ENCODE results near the gene CCDC167. TPM values are rescaled to one million over a fixed set of nuclear protein-coding genes. Genes with fewer than 3 reads are reported as not detected.

CCDC167 gene
- total RNA-seq, 2 experiments from 2014 or later, result 81.4 to 138 TPM

- H3K36me3 ChIP-seq (ENCODE audit: insufficient read depth, low read length), result peaks cover 53% of the 10 kb centered on the region; the same call in 1 of the 2 replicates
- H3K9me3 ChIP-seq (ENCODE audit: low read length), result no peaks in the 10 kb centered on the region
- DNase-seq (ENCODE audit: low spot score), result peak; percentile 59
- no peaks in the 10 kb centered on the region for H3K9me2 ChIP-seq (ENCODE audit: insufficient read depth, low read length)
- H3K4me2 ChIP-seq (ENCODE audit: low read length), result no peak overlapping the region
- no peak overlapping the region for H2AFZ ChIP-seq (ENCODE audit: low read length)
- H3K4me3 ChIP-seq (ENCODE audit: low read depth, low read length, poor library complexity, severe bottlenecking), result no peak overlapping the region
- CTCF ChIA-PET (ENCODE audit: unreplicated experiment), result interaction anchor here (0.5 kb wide), 1 partner anchor 347 kb away, joined by 3 read pairs; no protein-coding TSS in a partner anchor
- no peaks in the 10 kb centered on the region for H4K20me1 ChIP-seq (ENCODE audit: insufficient read depth, low read length)
- H3K27ac ChIP-seq (ENCODE audit: low read depth, low read length, poor library complexity, severe bottlenecking), result no peak overlapping the region
- no TSS peak for BruUV-seq (replicated peaks)
- POLR2A ChIA-PET, result interaction anchor here (0.7 kb wide), 2 partner anchors 18 to 207 kb away, joined by 3 to 4 read pairs; no protein-coding TSS in a partner anchor
- H3K4me1 ChIP-seq (ENCODE audit: insufficient read depth, low read length, poor library complexity, severe bottlenecking), result no peaks in the 10 kb centered on the region
- no peaks in the 10 kb centered on the region for H3K79me2 ChIP-seq (ENCODE audit: insufficient read depth, low read depth, low read length)
- TF ChIP-seq CTCF (conservative IDR thresholded peaks at IDR 0.05; ENCODE audit: low read length) (peak; percentile 80), EZH2phosphoT487 (IDR thresholded peaks at IDR 0.05; ENCODE audit: borderline replicate concordance, low read depth, low read length) (no peak)
- intact Hi-C loops (cut with micrococcal nuclease; ENCODE audit: unreplicated experiment), result loop anchor here (1.0 to 5.0 kb wide), 4 partner anchors 48 to 208 kb away; no protein-coding TSS in a partner anchor
These were observed 15.5 kb downstream of the CCDC167 start for GRCh38 chr6:37483917-37484785.

- TF ChIP-seq CTCF (conservative IDR thresholded peaks at IDR 0.05; ENCODE audit: low read length), result no peak
- no peak for TF ChIP-seq EZH2phosphoT487 (IDR thresholded peaks at IDR 0.05; ENCODE audit: borderline replicate concordance, low read depth, low read length)
- H3K4me3 ChIP-seq (ENCODE audit: low read depth, low read length, poor library complexity, severe bottlenecking), result no peak overlapping the region
These were observed 16.3 kb downstream of the CCDC167 start for GRCh38 chr6:37483252-37483901.

More at GRCh38 chr6:37483252-37483901, 16.3 kb downstream of the CCDC167 start:
- intact Hi-C loops (cut with micrococcal nuclease; ENCODE audit: unreplicated experiment), result loop anchor here (5.0 kb wide), 2 partner anchors 49 to 101 kb away; no protein-coding TSS in a partner anchor
- Histone ChIP-seq H3K9me2 (ENCODE audit: insufficient read depth, low read length) (no peaks in the 10 kb centered on the region), H3K4me1 (ENCODE audit: insufficient read depth, low read length, poor library complexity, severe bottlenecking) (no peaks in the 10 kb centered on the region), H3K4me2 (ENCODE audit: low read length) (no peak overlapping the region), H4K20me1 (ENCODE audit: insufficient read depth, low read length) (no peaks in the 10 kb centered on the region), H3K79me2 (ENCODE audit: insufficient read depth, low read depth, low read length) (no peaks in the 10 kb centered on the region), H3K27ac (ENCODE audit: low read depth, low read length, poor library complexity, severe bottlenecking) (no peak overlapping the region), H3K36me3 (ENCODE audit: insufficient read depth, low read length) (peaks cover 60% of the 10 kb centered on the region; the same call in 1 of the 2 replicates), H2AFZ (ENCODE audit: low read length) (no peak overlapping the region), H3K9me3 (ENCODE audit: low read length) (no peaks in the 10 kb centered on the region)
- BruUV-seq (replicated peaks), result no TSS peak
- ChIA-PET CTCF (ENCODE audit: unreplicated experiment) (no interaction called here), POLR2A (no interaction called here)
- DNase-seq (ENCODE audit: low spot score), result no peak

Measured in OCI-LY7 (cell line).